Liver (tissue), 3 donors: ENCODE measurements around the gene MAPK4.

Experiments
- CTCF ChIP-seq: fragments of 150-350 bp; IDR thresholded peaks from 2 replicates; pipeline ENCODE4 v1.5.1; 2017; ENCODE audit warnings: improper control_type of control experiment, low read depth, low read length; ENCODE audit not compliant: missing input control
- EGR1 ChIP-seq, 2 donors: IDR thresholded peaks; 2 replicates each; pipeline ENCODE4 v1.6.1; 2016 to 2018; ENCODE audit warnings: antibody characterized with exemption in 2 of 2, low read depth in 2 of 2
- GABPA ChIP-seq, 2 donors: IDR thresholded peaks in 1 of 2; conservative IDR thresholded peaks in 1 of 2; 2 replicates each; pipeline ENCODE4 v1.6.1; 2016; ENCODE audit warnings: antibody characterized with exemption in 2 of 2, mild to moderate bottlenecking in 1 of 2, moderate library complexity in 1 of 2
- HNF4A ChIP-seq, 2 donors: conservative IDR thresholded peaks; 2 replicates each; pipeline ENCODE4 v1.6.1; 2016; ENCODE audit warnings: antibody characterized with exemption in 2 of 2, mild to moderate bottlenecking in 2 of 2
- TAF1 ChIP-seq: conservative IDR thresholded peaks from 2 replicates; pipeline ENCODE4 v1.6.1; 2016; ENCODE audit warnings: antibody characterized with exemption, mild to moderate bottlenecking
- donor health status: healthy.
- donor health status: healthy.

GRCh38 chr18:50581517-50581916 is 21.6 kb downstream of the MAPK4 start:
- TF ChIP-seq GABPA (IDR thresholded peaks at IDR 0.05 in 1 of 2, conservative IDR thresholded peaks at IDR 0.05 in 1 of 2) (no peak), CTCF (no peak), EGR1 (IDR thresholded peaks at IDR 0.05; ENCODE audit: low read depth in 2 of 2) (no peak), HNF4A (conservative IDR thresholded peaks at IDR 0.05) (no peak), TAF1 (no peak)
